Endothelial cell of umbilical vein (primary cell): ENCODE results near the gene MTG2. TPM values are rescaled to one million over a fixed set of nuclear protein-coding genes. Genes with fewer than 3 reads are reported as not detected.

ENCODE experiments used
- BruUV-seq: library from RNA; stranded (reverse); fragments of 400-500 nt; replicated peaks from 2 replicates; lab custom pipeline; 2021; lab: Mats Ljungman, UMichigan
- CTCF ChIA-PET: fragments of 300-600, 350-600 bp; sonication (Branson Sonifier 250); formaldehyde crosslinking; loops from one replicate; lab custom pipeline; 2021; ENCODE audit warnings: antibody characterized with exemption, inconsistent platforms; lab: Charles Lee
- POLR2A ChIA-PET: fragments of 300-600, 350-600 bp; sonication (Branson Sonifier 250); formaldehyde crosslinking; loops from one replicate; lab custom pipeline; 2021; ENCODE audit warnings: antibody characterized with exemption, inconsistent platforms; lab: Charles Lee
- DNase-seq: peaks from one replicate; pipeline ENCODE4 v3.0.0-alpha.2; 2011; ENCODE audit warnings: low read depth, low spot score
- FAIRE-seq: peaks from 2 replicates; lab custom pipeline; 2011; peaks lifted over from hg19 to GRCh38; lab: Jason Lieb, UNC
- H2AFZ ChIP-seq: 2 replicates; pipeline ENCODE4 v1.6.0; 2012; ENCODE audit warnings: low read depth, low read length, control low read depth, inconsistent platforms
- H3K27ac ChIP-seq: 2 replicates; pipeline ENCODE4 v1.5.1; 2011; ENCODE audit warnings: low read depth, mild to moderate bottlenecking, control low read depth, low read length, moderate library complexity; ENCODE audit not compliant: insufficient read depth
- H3K27me3 ChIP-seq, 2 experiments: 2 replicates each; pipeline versions ENCODE4 v1.6.0 to v1.6.1; 2011; ENCODE audit warnings: low read length in 2 of 2, mixed read lengths in 1 of 2; ENCODE audit not compliant: control insufficient read depth in 2 of 2, insufficient read depth in 2 of 2
- H3K36me3 ChIP-seq, 2 experiments: 2 replicates in 1 of 2; 3 replicates in 1 of 2; pipeline ENCODE4 v1.5.1; 2011; ENCODE audit warnings: low read length in 2 of 2, mild to moderate bottlenecking in 1 of 2, moderate library complexity in 1 of 2; ENCODE audit not compliant: control insufficient read depth in 2 of 2, insufficient read depth in 2 of 2; ENCODE audit errors: extremely low read depth in 1 of 2
- H3K4me1 ChIP-seq: 3 replicates; pipeline ENCODE4 v1.5.1; 2011; ENCODE audit warnings: mild to moderate bottlenecking, low read length; ENCODE audit not compliant: control insufficient read depth, insufficient read depth; ENCODE audit errors: extremely low read depth
- H3K4me2 ChIP-seq: 2 replicates; pipeline ENCODE4 v1.6.1; 2011; ENCODE audit warnings: low read length, control low read depth, mixed read lengths; ENCODE audit not compliant: insufficient read depth
- H3K4me3 ChIP-seq, 3 experiments: fragments of 200-600 bp in 1 of 3; sonication (generic), shearing (Covaris generic) in 1 of 3; replicated peaks in 1 of 3; 2 replicates each; pipeline ENCODE4 v1.5.1; 2011 to 2016; ENCODE audit warnings: control low read depth in 3 of 3, low read length in 3 of 3, mild to moderate bottlenecking in 2 of 3, inconsistent platforms in 1 of 3, low read depth in 1 of 3, moderate library complexity in 1 of 3; ENCODE audit not compliant: insufficient read depth in 1 of 3
- H3K79me2 ChIP-seq: 2 replicates; pipeline ENCODE4 v1.6.0; 2012; ENCODE audit warnings: low read length, inconsistent platforms; ENCODE audit not compliant: control insufficient read depth, insufficient read depth
- H3K9ac ChIP-seq: replicated peaks from 2 replicates; pipeline ENCODE3; 2011; ENCODE audit warnings: low read length, control low read depth; ENCODE audit not compliant: insufficient read depth; ENCODE audit errors: extremely low read depth
- H3K9me1 ChIP-seq: replicated peaks from 3 replicates; pipeline ENCODE4 v1.6.0; 2011; ENCODE audit warnings: mild to moderate bottlenecking, low read length; ENCODE audit not compliant: control insufficient read depth, insufficient read depth; ENCODE audit errors: extremely low read depth
- H3K9me3 ChIP-seq: replicated peaks from 2 replicates; pipeline ENCODE4 v1.5.1; 2012; ENCODE audit warnings: low read length, inconsistent platforms; ENCODE audit not compliant: control insufficient read depth, insufficient read depth
- H4K20me1 ChIP-seq: replicated peaks from 2 replicates; pipeline ENCODE3; 2011; ENCODE audit warnings: mild to moderate bottlenecking, low read length; ENCODE audit not compliant: control insufficient read depth, insufficient read depth; ENCODE audit errors: extremely low read depth
- CTCF ChIP-seq, 2 donors: IDR thresholded peaks; 1 replicate in 1 of 2; 2 replicates in 1 of 2; pipeline ENCODE4 v1.5.1; 2011; ENCODE audit warnings: low read length in 2 of 2, mild to moderate bottlenecking in 2 of 2, moderate library complexity in 2 of 2, control low read depth in 1 of 2, inconsistent platforms in 1 of 2, low read depth in 1 of 2; ENCODE audit not compliant: insufficient read depth in 1 of 2; ENCODE audit errors: extremely low read depth in 1 of 2
- EZH2 ChIP-seq: IDR thresholded peaks from 2 replicates; pipeline ENCODE4 v1.6.1; 2012; ENCODE audit warnings: borderline replicate concordance, low read depth, mild to moderate bottlenecking, moderate library complexity, low read length, inconsistent platforms; ENCODE audit not compliant: severe bottlenecking
- FOS ChIP-seq: IDR thresholded peaks from 2 replicates; pipeline ENCODE4 v1.6.1; 2011; ENCODE audit warnings: mild to moderate bottlenecking, low read length, moderate library complexity, borderline replicate concordance; ENCODE audit not compliant: insufficient read depth
- GATA2 ChIP-seq: IDR thresholded peaks from 2 replicates; pipeline ENCODE4 v1.7.0; 2011; ENCODE audit warnings: low read depth, mild to moderate bottlenecking, moderate library complexity, mixed read lengths, low read length; ENCODE audit not compliant: insufficient read length, insufficient read depth
- JUN ChIP-seq: IDR thresholded peaks from 2 replicates; pipeline ENCODE4 v1.6.1; 2011; ENCODE audit warnings: borderline replicate concordance, low read depth; ENCODE audit not compliant: insufficient read length, insufficient read depth
- MAX ChIP-seq: IDR thresholded peaks from 2 replicates; pipeline ENCODE4 v1.6.1; 2011; ENCODE audit not compliant: insufficient read depth, insufficient read length
- MYC ChIP-seq: IDR thresholded peaks from one replicate; pipeline ENCODE4 v1.6.1; 2011; ENCODE audit warnings: mild to moderate bottlenecking, low read depth, low read length
- POLR2A ChIP-seq: IDR thresholded peaks from 2 replicates; pipeline ENCODE4 v1.6.1; 2012; ENCODE audit warnings: low read depth, mild to moderate bottlenecking, control low read depth, low read length
- POLR2AphosphoS5 ChIP-seq: IDR thresholded peaks from 2 replicates; pipeline ENCODE4 v1.6.1; 2012; ENCODE audit warnings: low read depth, mild to moderate bottlenecking, control low read depth, low read length, moderate library complexity; ENCODE audit not compliant: insufficient read depth
- dilution Hi-C: fragments of 300-500 bp; cut with MboI; formaldehyde crosslinking; loops from one replicate; pipeline ENCODE4 v1.15.0; 2019; ENCODE audit warnings: low sequenced_read_pairs; ENCODE audit not compliant: extremely low pct_ligation_motif_present
- intact Hi-C: fragments of 100-400 bp; cut with micrococcal nuclease; formaldehyde crosslinking; loops from one replicate; pipeline ENCODE4 v1.10.0; 2022
- polyA plus RNA-seq, 4 experiments: library from polyadenylated mRNA; depleted of rRNA in 3 of 4; stranded (reverse) in 3 of 4; unstranded in 1 of 4; fragments of >200 nt; gene quantifications; 2 replicates each; pipeline versions ENCODE4 v1.2.1 to v1.2.3, GENCODE V29; 2011 to 2012; ENCODE audit warnings: missing spikeins in 1 of 4
- total RNA-seq: library from RNA; stranded (reverse); gene quantifications from 2 replicates; pipeline ENCODE4 v1.2.3, GENCODE V29; 2021

MTG2 gene
- total and polyA plus RNA-seq, 2 donors (not counting 3 experiments of a cell fraction or from before 2014, with no cell fraction given) = 19.9 to 31.6 TPM

- Histone ChIP-seq H3K36me3 (peaks cover 11 to 43% of the 10 kb centered on the region in 2 experiments), H3K4me1 (no peaks in the 10 kb centered on the region), H3K9me3 (no peaks in the 10 kb centered on the region), H3K9ac (no peak overlapping the region), H3K9me1 (no peaks in the 10 kb centered on the region), H3K27me3 (no peaks in the 10 kb centered on the region), H3K4me2 (no peak overlapping the region), H4K20me1 (peaks cover 2% of the 10 kb centered on the region), H3K4me3 (no peak overlapping the region), H3K27ac (no peak overlapping the region), H2AFZ (no peak overlapping the region), H3K79me2 (peaks cover 31% of the 10 kb centered on the region)
- FAIRE-seq (no peak), DNase-seq (no peak)
- intact Hi-C loops = no loop called here
- BruUV-seq = no TSS peak
- TF ChIP-seq GATA2 = no peak
- TF ChIP-seq CTCF (IDR thresholded peaks at IDR 0.05; ENCODE audit: extremely low read depth in 1 of 2, insufficient read depth in 1 of 2, low read depth in 1 of 2, low read length in 2 of 2) = no peak
- TF ChIP-seq MAX = no peak
- TF ChIP-seq POLR2AphosphoS5 = no peak
- TF ChIP-seq EZH2 = no peak
- no peak for TF ChIP-seq MYC
- no peak for TF ChIP-seq POLR2A
- no peak for TF ChIP-seq FOS
- TF ChIP-seq JUN = no peak
- dilution Hi-C loops = no loop called here
- ChIA-PET POLR2A (no interaction called here), CTCF (no interaction called here)
Measured at GRCh38 chr20:62160876-62161275, 22.0 kb upstream of the MTG2 start.
